T-helper 1 cell treated with Interleukin-12 subunit alpha and Interleukin-12 subunit beta and Interleukin-4 antibody, amounts not matched to agents 30 ng/mL and 1 ng/mL, for 36 hours (primary cell): ENCODE results near the gene CCDC97. TPM values are rescaled to one million over a fixed set of nuclear protein-coding genes. Genes with fewer than 3 reads are reported as not detected.

Experiments used
- intact Hi-C: fragments of 100-400 bp; cut with micrococcal nuclease; formaldehyde crosslinking; loops from one replicate; pipeline ENCODE4 v1.15.1; 2024
- total RNA-seq: library from RNA; stranded (reverse); gene quantifications from 2 replicates; pipeline ENCODE4 v1.2.3, GENCODE V29; 2022

The CCDC97 gene
- total RNA-seq, 1 donor from 2014 or later, result 65.1 TPM

DNA sequence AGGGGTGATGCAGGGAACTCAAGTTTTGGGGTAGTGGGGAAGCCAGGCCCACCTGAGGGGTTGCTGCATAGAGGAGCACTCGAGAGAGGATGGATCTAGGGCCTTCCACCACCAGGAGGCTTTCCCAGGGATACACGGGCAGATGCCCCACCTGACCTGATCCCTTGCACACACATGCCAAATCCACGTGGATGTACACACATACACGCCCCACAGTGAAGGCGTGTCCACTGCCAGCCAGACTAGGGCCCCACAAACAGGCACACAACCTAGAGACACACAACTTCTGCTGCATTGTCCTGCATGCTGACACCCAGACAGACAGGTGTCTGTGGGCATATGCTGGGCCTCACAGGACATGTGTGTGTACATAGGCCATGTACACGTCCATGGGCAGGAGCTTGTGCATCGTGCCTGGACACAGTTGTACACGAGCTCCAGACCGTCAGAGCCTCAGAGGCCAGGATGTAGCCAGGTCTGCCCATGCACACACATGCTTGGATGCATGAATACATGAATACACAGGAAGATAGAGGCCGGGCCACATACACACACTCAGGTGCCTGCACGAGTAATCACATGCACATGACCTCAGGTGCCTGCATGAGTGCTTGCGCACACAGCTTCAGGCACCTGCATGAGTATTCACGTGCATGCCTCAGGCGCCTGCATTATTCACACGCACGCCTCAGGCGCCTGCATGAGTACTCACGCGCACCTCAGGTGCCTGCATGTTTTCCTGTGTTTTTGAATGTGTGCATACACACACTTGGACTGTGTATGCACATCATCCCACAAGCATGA lies 8.9 kb downstream of the CCDC97 start:
- intact Hi-C loops, result no loop called here

DNA sequence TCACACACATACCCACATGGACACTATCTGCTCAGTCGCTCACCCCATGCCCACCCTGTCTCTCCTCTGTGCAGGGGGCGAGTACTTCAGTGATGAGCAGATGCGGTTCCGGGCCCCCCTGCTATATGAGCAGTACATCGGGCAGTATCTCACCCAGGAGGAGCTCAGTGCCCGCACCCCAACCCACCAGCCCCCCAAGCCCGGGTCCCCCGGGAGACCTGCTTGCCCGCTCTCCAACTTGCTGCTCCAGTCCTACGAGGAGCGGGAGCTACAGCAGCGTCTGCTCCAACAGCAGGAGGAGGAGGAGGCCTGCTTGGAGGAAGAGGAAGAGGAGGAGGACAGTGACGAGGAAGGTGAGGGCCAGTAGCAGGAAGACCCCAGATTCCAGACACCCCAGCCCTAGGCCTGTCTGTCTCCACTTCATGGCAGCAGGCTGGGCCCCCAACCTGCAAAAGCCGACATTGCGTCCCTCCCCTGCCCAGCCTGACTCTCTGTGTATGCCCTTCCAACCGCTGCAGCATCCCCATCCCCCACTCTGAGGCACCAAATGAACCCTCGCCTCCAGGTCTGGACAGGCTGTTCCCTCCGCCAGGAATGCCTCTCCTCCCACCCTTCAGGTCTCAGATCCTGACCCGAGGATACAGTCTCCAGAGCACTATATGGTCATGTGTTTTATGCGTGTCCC lies 9.7 kb downstream of the CCDC97 start:
- intact Hi-C loops, result no loop called here

DNA sequence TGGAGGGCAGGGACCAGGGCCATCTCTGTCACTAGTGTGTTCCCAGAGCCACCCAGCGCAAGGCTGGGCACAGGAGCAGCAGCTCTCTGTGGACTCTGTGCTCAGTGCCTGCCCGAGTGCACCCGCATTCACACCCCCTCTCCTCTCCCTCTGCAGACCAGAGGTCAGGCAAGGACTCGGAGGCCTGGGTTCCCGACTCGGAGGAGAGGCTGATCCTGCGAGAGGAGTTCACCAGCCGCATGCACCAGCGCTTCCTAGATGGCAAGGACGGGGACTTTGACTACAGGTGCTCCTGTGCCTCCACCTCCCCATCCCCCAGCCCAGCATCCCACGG lies 10.2 kb downstream of the CCDC97 start:
- intact Hi-C loops, result no loop called here

DNA sequence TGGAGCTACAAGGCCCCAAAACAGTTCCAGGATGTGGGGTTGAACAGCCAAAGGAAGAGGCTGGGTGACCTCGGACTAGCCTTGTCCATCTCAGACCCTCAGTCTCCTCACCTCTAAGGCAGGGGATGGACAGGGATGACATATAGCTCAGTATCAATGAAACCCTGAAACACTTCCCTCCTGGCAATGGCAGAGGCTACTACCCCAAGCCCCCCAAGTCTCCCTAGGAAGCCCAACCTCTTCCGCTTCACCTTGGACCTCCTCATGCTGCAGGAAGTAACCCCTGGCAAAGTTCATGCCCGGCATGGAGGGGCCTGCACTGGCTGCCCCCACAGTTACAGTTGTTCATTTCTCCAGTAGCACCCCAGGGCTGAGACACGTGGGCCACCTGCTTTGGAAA lies 10.6 kb downstream of the CCDC97 start:
- intact Hi-C loops, result no loop called here

DNA sequence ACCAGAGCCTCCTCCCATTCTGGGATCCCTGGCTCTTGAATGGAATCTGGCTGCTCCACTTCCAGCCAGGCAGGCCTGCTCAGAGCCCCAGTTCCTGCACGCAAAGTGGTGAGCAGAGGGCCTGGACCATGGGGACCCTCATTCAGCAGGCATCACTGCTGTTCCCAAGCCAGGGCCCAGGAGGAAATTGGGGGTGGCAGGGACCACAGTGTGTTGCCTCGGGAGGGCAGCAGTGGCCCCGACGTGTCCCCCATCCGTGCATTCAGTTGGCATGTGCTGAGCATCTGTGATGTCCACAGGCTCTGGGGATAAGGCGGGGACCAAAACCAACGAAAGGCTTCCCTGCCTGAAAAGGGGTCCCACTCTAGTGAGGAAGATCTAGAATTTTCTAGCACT lies 11.2 kb downstream of the CCDC97 start:
- intact Hi-C loops, result no loop called here

DNA sequence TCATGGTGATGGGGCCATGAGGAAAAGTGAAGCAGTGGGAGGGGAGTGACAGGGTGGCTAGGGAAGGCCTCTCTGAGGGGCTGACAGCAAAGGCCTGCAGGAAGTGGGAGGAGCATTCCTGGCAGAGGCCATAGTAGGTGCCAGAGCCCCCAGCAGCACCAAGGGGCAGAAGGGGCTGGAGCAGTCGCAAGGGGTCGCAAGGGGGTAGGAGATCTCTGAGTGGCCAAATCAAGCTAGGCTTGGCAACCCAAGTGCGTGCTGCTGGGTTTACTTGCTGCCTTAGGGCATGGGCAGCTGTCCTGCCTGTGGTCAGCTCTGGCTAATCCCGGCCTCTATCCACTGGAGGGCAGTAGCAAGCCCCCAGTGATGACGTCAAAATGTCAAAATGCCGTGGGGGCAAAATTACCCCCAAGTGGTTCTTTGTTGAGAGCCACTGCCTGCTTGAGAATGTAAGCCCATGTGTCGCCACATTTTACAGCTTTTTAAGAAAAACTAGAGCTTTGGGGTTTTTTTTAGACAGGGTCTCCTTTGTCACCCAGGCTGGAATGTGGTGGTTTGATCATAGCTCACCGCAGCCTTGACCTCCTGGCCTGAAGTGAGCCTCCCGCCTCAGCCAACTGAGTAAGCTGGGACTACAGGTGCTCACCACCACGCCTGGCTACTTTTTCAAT lies 11.8 kb downstream of the CCDC97 start:
- intact Hi-C loops, result no loop called here

DNA sequence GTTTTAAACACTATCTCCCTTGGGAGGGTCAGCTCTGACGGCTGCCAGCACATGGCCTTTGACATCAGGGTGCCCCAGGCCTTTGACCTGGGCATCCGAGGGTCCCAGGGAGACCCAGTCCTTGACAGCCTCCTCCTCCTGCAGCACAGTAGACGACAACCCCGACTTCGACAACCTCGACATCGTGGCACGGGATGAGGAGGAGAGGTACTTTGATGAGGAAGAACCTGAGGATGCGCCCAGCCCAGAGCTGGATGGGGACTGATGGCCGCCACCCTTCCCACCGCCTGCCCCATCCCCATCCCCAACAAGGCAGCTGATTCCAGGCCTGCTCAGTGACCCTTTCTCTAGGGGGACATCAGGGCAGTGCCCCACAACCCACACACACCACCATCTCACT lies 12.5 kb downstream of the CCDC97 start:
- intact Hi-C loops, result no loop called here

DNA sequence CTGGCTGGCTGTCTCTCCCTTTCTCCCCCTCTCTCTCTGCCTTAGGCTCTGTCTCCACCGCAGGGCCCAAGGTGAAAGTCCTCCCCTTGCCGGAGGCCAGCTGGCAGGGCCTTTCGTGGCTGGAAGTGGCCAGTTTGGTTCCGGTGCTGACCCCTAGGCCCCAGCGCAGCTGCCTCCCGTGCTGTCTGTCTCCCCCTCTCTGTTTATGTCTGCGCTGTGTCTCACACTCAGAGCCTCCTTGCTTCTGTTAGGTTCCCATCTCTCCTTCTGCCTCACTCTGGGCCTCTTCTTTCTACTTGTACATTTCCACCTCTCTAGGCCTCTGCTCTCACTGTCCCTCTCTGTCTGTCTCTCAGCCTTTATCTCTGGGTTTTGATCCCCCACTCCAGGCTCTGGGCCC lies 13.1 kb downstream of the CCDC97 start:
- intact Hi-C loops, result no loop called here

DNA sequence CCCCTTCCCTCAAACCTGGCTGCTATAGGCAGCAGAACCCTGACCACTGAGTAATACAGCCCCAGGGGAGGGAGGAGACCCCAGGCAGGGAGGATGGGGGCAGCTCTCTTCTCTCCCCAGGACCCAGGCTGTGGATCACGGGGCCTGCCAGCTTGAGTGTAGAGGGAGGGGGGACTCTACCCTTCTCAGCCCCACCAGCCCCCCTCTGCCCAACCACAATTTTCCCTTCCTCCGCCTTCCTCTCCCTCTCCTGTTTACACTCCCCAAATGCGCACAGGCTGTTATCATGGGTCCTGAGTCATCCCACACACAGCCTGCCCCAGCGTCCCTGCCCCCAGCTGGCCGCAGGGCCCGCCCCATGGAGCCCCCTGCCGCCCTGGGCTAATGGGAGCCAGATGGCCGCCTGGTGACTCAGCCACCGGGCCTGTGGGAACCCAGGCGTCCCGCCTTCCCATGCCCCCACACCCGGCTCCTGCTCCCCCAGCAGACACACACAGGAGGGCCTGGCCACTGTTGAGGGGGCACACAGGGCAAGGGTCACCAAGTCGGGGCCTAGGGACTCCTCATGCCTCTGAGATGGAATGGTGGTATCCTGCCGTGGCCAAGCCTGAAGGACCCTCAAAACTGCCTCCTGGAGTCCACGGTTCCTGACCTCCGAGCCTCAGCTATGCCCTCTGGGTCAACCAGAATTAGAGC lies 13.6 kb downstream of the CCDC97 start:
- intact Hi-C loops, result no loop called here

DNA sequence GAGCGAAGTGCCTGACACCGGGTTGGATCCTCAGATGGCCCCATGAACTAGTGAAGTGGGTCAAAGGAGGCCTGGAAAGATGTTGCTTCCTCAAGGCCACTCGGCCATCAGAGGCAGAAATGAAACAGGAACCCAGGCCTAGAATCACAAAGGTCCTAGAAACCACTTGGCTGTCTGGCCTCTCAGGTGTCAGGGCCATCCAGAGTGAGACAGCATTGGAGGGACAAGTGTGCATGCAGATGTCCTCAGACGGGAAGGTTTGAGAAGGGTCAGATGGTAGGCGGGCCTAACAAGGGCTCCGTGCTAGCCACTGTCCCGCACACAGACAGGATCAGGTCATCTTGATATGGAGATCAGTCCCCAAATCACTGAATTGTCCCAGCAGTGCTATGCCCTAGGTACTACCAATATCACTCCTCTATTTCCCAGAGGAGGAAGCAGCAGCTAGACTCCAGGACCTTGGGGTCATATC lies 14.3 kb downstream of the CCDC97 start:
- intact Hi-C loops, result no loop called here

DNA sequence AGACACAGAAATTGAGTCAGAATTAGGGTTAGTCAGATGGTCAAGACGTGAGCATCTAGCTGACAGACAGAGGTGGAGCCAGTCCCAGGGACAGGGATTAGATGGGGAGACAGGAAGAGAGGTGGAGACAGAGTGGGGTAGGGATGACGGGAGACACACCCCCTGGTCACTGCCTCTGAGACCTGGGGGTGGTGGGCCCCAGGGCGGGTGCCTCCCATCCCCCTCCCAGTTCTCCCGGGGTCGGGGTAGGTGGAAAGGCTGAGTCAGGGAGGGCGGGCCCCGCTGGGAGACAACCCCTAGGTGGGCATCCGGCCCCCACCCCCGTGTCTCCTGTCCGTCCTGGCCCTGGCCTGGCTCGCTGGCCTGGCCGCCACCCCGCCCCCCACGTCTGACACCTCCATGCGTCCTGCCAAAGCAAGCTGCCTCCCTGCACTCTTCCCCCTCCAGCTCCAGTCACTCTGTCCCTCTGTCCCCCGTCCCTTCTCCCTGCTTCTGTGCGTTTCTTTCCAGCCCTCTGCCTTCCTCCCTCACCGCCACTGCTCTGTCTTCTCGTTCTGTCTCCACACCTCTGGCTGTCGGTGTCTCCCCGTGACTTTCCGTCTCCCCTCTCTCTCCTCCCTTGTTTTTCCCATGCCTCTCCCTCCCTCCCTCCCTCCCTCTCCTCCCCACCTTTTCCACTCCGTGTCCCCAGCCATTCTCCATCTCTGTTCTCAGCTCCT lies 15.1 kb downstream of the CCDC97 start:
- intact Hi-C loops, result no loop called here

DNA sequence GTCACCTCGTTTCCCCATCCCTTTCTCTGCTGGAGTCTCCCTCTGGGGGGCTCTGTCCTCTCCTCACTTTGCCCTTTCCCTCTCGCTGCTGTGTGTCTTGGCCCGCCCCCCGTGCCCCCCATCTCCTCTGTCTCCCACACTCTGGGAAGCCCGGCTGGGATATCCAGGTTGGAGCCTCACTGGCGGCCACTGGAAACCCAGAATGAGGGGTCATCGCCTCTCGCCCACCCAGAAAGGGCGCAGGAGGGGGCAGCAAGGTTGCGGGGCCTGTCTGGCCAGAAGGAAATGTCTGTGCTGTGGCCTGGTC lies 15.6 kb downstream of the CCDC97 start:
- intact Hi-C loops, result no loop called here

DNA sequence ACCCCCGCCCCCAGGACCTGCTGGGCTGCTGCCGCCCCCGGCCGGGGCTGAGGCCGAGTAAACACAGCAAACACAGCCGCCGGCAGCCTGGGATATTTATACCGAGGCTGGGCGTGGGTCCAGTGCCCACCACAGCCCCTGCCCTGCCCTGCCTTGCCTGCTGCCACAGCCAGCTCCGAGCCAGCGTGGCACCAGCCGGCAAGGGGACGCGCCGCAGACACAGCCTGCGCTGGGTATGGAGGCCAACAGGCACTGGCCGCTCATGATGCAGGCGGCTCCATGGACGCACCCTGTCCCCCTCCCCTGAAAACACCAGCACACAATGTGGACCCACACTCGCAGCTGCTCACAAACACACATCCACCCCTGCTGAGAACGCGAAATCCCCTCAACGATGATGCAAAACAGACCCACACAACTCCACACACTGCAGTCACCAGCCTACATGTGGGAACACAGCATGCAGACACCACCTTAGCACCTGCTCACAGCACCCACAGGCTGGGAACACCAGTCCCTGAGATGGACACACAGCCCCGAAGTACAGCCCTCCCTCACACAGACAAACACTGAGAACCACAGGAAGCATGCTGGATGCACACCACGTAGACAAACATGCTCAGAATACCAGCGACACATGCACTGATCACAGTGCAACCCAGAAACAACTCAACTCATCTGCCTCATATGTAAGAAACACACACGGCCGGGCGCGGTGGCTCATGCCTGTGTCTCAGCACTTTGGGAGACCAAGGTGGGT lies 16.2 kb downstream of the CCDC97 start:
- intact Hi-C loops, result no loop called here

DNA sequence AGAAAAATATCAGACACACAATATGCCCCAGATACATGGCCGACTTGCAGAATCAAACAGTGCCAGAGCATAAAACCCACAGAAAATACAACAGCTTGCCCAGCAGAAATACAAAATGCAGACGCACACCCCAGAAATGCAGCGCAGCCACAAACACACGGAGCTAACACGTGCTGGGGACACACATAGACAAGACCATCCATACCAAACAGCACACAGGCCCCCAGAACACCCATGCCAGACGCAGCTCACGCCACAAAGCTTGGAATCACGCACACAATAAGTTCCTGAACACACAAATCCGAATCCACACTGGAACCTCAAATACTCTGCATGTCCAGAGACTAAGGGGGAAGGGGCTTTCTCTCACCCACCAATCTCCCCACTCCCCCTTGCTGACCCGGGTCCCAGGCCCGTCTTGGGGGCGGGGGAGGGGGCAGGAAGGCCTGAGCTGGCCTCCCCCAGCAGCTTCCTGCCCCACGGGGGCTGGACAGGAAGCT lies 17.2 kb downstream of the CCDC97 start:
- intact Hi-C loops, result no loop called here

DNA sequence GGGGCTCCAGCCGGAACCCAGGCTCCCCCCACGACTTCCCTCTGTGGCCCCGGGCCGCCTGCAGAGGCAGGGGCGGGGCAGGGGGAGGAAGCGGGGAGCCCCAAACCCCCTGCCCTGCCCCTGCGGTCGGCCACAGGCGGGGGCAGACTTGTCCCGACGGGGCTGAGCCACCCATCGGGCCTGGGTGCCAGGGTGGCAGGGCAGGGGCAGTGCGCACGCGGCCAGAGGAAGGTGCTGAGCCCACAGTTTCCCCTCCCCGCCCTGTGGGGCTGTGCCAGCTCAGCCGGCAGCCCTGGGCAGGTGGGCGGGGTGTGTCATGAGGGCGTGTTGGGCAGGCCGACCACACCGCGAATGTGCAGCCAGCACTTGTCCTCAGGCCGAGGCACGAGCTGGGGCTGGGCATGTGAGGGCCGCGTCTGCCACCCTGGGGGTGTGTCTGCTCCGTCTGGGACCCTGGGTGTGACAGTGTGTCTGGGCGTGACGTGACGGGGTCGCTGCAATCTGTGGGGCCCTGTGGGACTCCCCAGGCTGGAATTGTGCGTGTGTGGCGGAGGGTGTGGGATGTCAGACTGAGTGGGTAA lies 17.7 kb downstream of the CCDC97 start:
- intact Hi-C loops, result loop anchor here (1.0 kb wide), 2 partner anchors 19 to 24 kb away; no protein-coding TSS in a partner anchor

DNA sequence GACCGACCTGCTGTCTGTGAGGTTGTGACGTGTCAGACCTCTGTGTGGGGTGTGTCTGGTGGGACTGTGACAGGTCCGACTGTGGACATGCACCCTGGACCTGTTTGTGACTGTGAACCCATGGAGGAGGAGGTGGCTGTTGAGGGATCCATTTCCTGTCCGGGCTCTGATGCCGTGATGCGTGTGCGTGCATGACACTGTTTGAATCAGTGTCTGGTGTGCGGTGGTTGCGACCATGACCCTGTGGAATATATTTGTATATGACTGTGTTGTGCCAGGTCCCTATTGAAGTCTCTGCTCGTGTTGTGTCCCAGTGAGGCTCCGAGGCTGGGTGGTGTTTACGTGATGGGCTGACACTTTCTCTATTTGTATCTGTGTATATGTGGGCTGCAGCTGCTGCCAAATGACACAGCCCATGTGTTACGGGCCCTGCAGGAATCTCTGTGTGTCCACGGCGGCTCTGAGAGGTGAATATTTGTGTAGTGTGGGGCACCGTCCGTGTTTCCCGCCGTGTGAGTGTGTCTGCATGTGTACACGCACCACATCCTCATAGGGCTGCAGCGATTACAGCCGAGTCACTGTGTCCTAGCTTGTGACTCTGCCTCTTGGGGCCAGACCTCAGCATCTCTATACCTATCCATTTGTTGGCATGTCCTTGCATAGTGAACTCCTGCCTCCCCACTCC lies 18.3 kb downstream of the CCDC97 start:
- intact Hi-C loops, result loop anchor here (1.0 kb wide), 2 partner anchors 20 to 23 kb away; no protein-coding TSS in a partner anchor

DNA sequence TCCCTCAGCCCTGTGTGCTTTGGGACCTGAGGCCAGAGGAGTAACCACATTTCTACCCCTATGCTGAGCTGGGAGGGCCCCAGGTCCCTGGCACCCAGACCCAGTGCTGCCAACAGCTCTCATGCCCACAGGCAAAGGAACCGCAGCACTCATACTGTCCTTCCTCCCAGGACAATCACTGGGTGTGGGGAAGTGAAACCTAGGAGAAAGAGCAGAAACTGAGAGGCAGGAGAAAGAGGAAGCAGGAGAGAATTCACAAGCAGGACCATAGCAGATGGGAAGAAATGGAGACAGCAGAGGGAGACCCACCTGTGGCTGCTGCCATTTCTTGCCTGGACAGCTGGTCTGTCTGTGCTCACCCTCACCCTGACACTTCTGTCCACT lies 18.9 kb downstream of the CCDC97 start:
- intact Hi-C loops, result loop anchor here (1.0 kb wide), 2 partner anchors 21 to 22 kb away; no protein-coding TSS in a partner anchor

DNA sequence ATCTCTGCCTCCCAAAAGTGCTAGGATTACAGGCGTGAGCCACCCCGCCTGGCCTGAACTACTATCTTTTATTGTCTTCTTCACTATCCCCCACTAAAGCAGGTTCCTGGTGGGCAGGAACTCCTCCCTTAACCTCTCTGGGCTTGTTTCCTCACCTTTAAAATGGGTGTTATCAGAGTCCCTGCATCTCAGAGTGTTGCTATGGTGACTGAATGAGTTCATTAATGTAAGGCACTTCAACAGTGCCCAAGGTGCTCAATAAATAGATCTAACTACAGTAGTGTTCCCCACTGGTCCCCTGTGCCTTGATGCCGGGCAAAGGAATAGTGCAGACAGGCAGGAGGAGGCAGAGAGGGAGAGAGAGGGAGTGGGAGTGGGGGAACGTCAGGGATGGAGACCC lies 20.5 kb downstream of the CCDC97 start:
- intact Hi-C loops, result no loop called here

DNA sequence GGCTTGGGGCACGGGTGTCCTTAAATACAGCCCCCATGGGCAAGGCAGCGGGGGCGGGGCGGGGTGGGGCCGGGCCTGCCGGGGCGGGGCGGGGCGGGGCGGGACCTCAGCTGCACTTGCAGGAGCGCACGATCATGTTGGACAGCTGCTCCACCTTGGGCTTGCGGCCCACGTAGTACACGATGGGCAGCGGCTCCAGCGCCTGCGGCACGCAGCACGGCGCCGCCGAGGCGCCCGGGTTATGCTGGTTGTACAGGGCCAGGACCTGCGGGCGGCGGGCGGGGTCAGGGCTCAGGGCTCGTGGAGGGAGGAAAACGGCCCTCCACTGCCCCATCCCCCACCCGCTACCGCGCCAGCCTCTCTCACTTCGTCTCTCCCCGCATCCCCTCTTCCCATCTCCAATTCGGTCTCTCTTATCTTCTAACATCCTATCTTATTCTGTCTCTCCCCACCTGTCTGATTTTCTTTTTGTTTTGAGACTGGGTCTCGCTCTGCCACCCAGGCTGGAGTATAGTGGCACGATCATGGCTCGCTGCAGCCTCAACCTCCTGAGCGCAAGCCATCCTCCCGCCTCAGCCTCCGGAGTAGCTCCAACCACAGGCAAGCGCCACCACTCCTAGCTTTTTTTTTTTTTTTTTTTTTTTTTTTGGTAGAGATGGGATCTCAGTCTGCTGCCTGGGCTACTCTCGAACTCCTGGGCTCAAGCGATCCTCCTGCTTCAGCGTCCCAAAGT lies 21.1 kb downstream of the CCDC97 start:
- intact Hi-C loops, result no loop called here
